ENCODE measurements around the gene EIF4ENIF1. TPM values are rescaled to one million over a fixed set of nuclear protein-coding genes. Genes with fewer than 3 reads are reported as not detected.

Gene EIF4ENIF1, protein sequence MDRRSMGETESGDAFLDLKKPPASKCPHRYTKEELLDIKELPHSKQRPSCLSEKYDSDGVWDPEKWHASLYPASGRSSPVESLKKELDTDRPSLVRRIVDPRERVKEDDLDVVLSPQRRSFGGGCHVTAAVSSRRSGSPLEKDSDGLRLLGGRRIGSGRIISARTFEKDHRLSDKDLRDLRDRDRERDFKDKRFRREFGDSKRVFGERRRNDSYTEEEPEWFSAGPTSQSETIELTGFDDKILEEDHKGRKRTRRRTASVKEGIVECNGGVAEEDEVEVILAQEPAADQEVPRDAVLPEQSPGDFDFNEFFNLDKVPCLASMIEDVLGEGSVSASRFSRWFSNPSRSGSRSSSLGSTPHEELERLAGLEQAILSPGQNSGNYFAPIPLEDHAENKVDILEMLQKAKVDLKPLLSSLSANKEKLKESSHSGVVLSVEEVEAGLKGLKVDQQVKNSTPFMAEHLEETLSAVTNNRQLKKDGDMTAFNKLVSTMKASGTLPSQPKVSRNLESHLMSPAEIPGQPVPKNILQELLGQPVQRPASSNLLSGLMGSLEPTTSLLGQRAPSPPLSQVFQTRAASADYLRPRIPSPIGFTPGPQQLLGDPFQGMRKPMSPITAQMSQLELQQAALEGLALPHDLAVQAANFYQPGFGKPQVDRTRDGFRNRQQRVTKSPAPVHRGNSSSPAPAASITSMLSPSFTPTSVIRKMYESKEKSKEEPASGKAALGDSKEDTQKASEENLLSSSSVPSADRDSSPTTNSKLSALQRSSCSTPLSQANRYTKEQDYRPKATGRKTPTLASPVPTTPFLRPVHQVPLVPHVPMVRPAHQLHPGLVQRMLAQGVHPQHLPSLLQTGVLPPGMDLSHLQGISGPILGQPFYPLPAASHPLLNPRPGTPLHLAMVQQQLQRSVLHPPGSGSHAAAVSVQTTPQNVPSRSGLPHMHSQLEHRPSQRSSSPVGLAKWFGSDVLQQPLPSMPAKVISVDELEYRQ
- 31.5 TPM for total RNA-seq
- long read RNA-seq, transcript EIF4ENIF1-201 (19 exons, 3,544 nt): major isoform, 13 of 35 reads
- long read RNA-seq, partial matches to known transcripts: 9 of 35 reads
- long read RNA-seq, other reads (novel, unspliced or antisense): 13 of 35 reads

DNA sequence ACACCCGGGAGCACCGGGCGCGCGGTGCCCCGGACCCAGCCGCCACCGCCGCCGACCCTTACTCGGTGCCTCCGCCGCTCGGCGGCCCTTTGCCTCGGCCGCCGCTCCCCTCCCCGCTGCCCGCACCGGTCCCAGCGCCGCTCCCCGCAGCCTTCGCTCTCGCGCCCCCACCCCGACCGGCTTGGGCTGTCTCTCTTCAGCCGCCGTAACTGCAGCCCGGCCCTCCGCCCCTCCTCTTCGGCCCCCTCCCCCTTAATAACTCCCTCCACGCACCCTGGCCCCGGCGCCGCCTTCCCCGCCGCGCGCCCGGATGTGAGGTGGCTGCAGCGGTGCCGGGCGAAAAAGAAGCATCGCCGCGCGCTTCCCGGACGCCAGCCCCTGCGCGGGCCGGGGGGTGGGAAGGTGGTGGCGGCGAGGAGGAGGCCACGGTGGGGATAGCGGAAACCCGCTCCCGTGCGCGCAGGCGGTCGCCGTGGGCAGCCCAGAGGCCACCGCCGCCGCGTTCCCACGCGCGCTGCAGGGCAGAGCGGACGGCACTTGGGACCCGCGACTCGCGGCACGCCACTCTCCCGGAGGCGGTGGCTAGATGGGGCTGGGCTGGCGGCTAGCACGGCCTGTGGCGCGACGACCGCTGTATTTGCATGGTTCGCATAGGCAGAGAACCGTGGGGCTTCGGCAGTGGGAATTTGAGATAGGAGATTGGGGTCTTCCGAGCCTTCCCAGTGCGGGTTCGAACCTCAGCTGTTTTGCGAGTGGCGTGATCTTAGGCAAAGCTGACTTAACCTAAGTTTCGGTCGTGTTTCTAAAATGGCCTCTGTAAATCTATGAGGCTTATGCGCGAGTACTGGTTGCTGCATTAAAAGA lies at the start of gene EIF4ENIF1:
EIF4ENIF1 (minus strand) TSS at position 211 of the 864 bp plus-strand sequence. CDS start 1,124 bp downstream, outside the sequence.
- ATAC-seq (peak; percentile 97), DNase-seq (peak; percentile 92)
- Histone ChIP-seq H3K9me3 (no peaks in the 10 kb centered on the region), H3K4me3 (peak within 1 kb of the TSS; percentile 82), H3K4me1 (peaks cover 29% of the 10 kb centered on the region), H3K27me3 (ENCODE audit: low read depth) (no peaks in the 10 kb centered on the region), H3K36me3 (peaks cover 34% of the 10 kb centered on the region), H3K27ac (peak within 1 kb of the TSS; percentile 98)
- intact Hi-C loops (cut with DNase I): no loop called here
- TF ChIP-seq, protein P1, sequence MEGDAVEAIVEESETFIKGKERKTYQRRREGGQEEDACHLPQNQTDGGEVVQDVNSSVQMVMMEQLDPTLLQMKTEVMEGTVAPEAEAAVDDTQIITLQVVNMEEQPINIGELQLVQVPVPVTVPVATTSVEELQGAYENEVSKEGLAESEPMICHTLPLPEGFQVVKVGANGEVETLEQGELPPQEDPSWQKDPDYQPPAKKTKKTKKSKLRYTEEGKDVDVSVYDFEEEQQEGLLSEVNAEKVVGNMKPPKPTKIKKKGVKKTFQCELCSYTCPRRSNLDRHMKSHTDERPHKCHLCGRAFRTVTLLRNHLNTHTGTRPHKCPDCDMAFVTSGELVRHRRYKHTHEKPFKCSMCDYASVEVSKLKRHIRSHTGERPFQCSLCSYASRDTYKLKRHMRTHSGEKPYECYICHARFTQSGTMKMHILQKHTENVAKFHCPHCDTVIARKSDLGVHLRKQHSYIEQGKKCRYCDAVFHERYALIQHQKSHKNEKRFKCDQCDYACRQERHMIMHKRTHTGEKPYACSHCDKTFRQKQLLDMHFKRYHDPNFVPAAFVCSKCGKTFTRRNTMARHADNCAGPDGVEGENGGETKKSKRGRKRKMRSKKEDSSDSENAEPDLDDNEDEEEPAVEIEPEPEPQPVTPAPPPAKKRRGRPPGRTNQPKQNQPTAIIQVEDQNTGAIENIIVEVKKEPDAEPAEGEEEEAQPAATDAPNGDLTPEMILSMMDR (IDR thresholded peaks at IDR 0.05): no peak

DNA sequence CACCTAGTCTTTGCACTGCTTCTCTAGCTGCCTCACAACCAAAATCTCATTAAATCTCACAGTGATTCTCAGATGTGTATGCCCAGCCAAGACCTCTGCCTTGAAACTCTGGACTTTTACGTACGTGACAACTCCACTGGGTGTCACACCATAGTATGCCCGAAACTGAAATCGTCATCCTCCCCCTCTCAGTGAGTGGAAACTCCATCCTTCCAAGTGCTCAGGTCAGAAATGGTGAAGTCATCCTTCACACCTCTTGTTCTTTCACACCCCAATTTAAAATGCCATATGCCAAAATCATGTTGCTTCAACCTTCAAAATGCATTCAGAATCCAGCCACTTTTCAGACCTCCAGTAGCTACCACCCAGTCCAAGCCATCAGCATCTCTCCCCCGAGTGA lies 49.2 kb upstream of the EIF4ENIF1 start:
- H3K4me1 ChIP-seq: no peaks in the 10 kb centered on the region
- ATAC-seq (no peak), DNase-seq (no peak)
- H3K27ac ChIP-seq: no peak overlapping the region
- no peaks in the 10 kb centered on the region for H3K9me3 ChIP-seq
- TF ChIP-seq, protein P1 (IDR thresholded peaks at IDR 0.05): no peak
- peaks cover 5% of the 10 kb centered on the region for H3K36me3 ChIP-seq
- H3K27me3 ChIP-seq (ENCODE audit: low read depth): no peaks in the 10 kb centered on the region
- no peak overlapping the region for H3K4me3 ChIP-seq
- intact Hi-C loops (cut with DNase I): no loop called here

DNA sequence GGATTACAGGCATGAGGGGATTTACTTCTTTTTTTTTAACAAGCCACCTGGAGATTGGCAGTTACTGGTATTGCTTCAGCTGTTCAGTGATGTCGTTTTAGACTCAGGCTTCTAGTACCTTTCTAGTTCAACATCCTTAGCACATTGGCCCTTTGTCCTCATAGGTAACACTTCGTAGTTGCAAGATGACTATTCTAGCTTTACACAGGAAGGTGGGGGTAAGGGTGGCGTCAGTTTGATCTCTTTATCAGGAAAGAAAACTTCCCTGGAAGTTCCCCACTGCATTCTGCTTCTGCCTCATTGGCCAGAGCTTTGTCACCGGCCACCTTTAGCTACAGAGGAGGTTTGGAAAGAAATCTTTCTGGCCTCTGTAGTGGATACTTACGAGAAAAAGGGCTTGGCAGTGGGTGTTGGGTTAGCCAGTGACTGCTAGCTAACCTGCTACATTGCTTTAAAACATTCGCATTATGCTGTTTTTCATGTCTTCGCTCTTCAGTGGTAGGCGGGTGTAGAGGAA lies 47.4 kb upstream of the EIF4ENIF1 start:
- ATAC-seq: peak in 1 of 2 donors; percentile 35
- no peaks in the 10 kb centered on the region for H3K27me3 ChIP-seq (ENCODE audit: low read depth)
- TF ChIP-seq, protein P1 (IDR thresholded peaks at IDR 0.05): no peak
- H3K36me3 ChIP-seq: peaks cover 5% of the 10 kb centered on the region
- no peak overlapping the region for H3K27ac ChIP-seq
- H3K4me3 ChIP-seq: no peak overlapping the region
- no peaks in the 10 kb centered on the region for H3K4me1 ChIP-seq
- H3K9me3 ChIP-seq: no peaks in the 10 kb centered on the region
- intact Hi-C loops (cut with DNase I): no loop called here
- no peak for DNase-seq

DNA sequence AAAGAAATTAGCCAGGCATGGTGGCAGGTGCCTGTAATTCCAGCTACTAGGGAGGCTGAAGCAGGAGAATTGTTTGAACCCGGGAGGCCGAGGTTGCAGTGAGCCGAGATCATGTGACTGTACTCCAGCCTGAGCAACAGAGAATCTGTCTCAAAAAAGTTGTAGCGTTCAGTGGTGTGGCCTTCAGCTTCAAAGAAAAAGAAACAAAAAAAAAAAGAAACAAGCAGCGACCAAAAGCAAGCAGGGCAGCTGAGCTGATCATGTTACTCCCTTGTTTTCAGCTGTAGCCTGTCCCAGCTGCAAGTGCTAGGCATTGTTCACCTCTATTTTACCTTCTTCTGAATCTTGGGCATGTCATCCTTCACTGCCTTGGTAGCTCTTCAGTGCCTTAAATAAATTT lies 43.7 kb upstream of the EIF4ENIF1 start:
- intact Hi-C loops (cut with DNase I): no loop called here
- H3K27ac ChIP-seq: no peak overlapping the region

More for the DNA sequence above, 43.7 kb upstream of the EIF4ENIF1 start:
- ATAC-seq (no peak), DNase-seq (no peak)
- H3K4me1 ChIP-seq: peaks cover 7% of the 10 kb centered on the region
- no peaks in the 10 kb centered on the region for H3K9me3 ChIP-seq
- TF ChIP-seq, protein P1 (IDR thresholded peaks at IDR 0.05): no peak
- no peaks in the 10 kb centered on the region for H3K27me3 ChIP-seq (ENCODE audit: low read depth)
- H3K4me3 ChIP-seq: no peak overlapping the region
- peaks cover 10% of the 10 kb centered on the region for H3K36me3 ChIP-seq

Data from lower lobe of right lung (tissue), 2 donors.